H1 (cell line): ENCODE data around the gene PAAF1. TPM values are rescaled to one million over a fixed set of nuclear protein-coding genes. Genes with fewer than 3 reads are reported as not detected.

Experiments
- CTCF ChIA-PET: fragments of 300-600 bp; sonication (Branson Sonifier 250); formaldehyde crosslinking; loops from one replicate; lab custom pipeline; 2021; ENCODE audit not compliant: partially characterized antibody; lab: Charles Lee
- POLR2A ChIA-PET: fragments of 300-600 bp; sonication (Branson Sonifier 250); formaldehyde crosslinking; loops from one replicate; lab custom pipeline; 2021; ENCODE audit warnings: inconsistent platforms; ENCODE audit not compliant: partially characterized antibody; lab: Charles Lee
- DNase-seq, 2 experiments: peaks; one replicate each; pipeline versions ENCODE4 v3.0.0 to v3.0.0-alpha.2; 2010 to 2022; ENCODE audit warnings: low spot score in 2 of 2, low read depth in 1 of 2, mixed read lengths in 1 of 2
- FAIRE-seq: peaks from 2 replicates; lab custom pipeline; 2011; peaks lifted over from hg19 to GRCh38; lab: Jason Lieb, UNC
- H2AFZ ChIP-seq: 2 replicates; pipeline ENCODE4 v1.8.1; 2012; ENCODE audit warnings: low read length, inconsistent platforms
- H2AK5ac ChIP-seq: 2 replicates; pipeline ENCODE4 v1.6.1; 2013; ENCODE audit warnings: low read depth, low read length
- H2BK120ac ChIP-seq: replicated peaks from 2 replicates; pipeline ENCODE3; 2013; ENCODE audit warnings: low read depth, low read length, inconsistent platforms
- H2BK12ac ChIP-seq: 2 replicates; pipeline ENCODE4 v1.6.1; 2013; ENCODE audit warnings: low read depth, low read length
- H2BK15ac ChIP-seq: 2 replicates; pipeline ENCODE4 v1.6.1; 2013; ENCODE audit warnings: low read length
- H2BK20ac ChIP-seq: 2 replicates; pipeline ENCODE4 v1.6.1; 2013; ENCODE audit warnings: low read length
- H2BK5ac ChIP-seq: 2 replicates; pipeline ENCODE4 v1.6.1; 2013; ENCODE audit warnings: low read depth, low read length
- H3K14ac ChIP-seq: 2 replicates; pipeline ENCODE4 v1.6.1; 2013; ENCODE audit warnings: inconsistent platforms; ENCODE audit not compliant: insufficient read length
- H3K18ac ChIP-seq: 2 replicates; pipeline ENCODE4 v1.6.1; 2013; ENCODE audit warnings: low read length; ENCODE audit errors: extremely low read depth
- H3K23ac ChIP-seq: 2 replicates; pipeline ENCODE4 v1.6.1; 2013; ENCODE audit warnings: inconsistent platforms; ENCODE audit not compliant: insufficient read length
- H3K23me2 ChIP-seq: 2 replicates; pipeline ENCODE4 v1.6.1; 2013; ENCODE audit warnings: low read depth, low read length
- H3K27ac ChIP-seq: 2 replicates; pipeline ENCODE4 v1.6.1; 2011; ENCODE audit warnings: low read depth, low read length, inconsistent platforms
- H3K27me3 ChIP-seq, 4 experiments: replicated peaks in 1 of 4; 1 replicate in 1 of 4; 2 replicates in 3 of 4; pipeline versions ENCODE4 v1.6.1 to v1.8.1; 2011 to 2013; ENCODE audit warnings: low read length in 3 of 4, mild to moderate bottlenecking in 3 of 4, inconsistent platforms in 2 of 4, mixed read lengths in 2 of 4, moderate library complexity in 1 of 4; ENCODE audit not compliant: control insufficient read depth in 3 of 4, insufficient read depth in 3 of 4; ENCODE audit errors: extremely low read depth in 1 of 4
- H3K36me3 ChIP-seq, 4 experiments: 2 replicates each; pipeline versions ENCODE4 v1.6.1 to v1.8.1; 2011 to 2013; ENCODE audit warnings: mild to moderate bottlenecking in 4 of 4, low read length in 3 of 4, moderate library complexity in 2 of 4, control low read depth in 1 of 4, inconsistent platforms in 1 of 4; ENCODE audit not compliant: insufficient read depth in 4 of 4, control insufficient read depth in 2 of 4
- H3K4ac ChIP-seq: replicated peaks from 2 replicates; pipeline ENCODE3; 2013; ENCODE audit warnings: low read length, low read depth, mixed read lengths, inconsistent platforms; ENCODE audit not compliant: insufficient read length
- H3K4me1 ChIP-seq, 4 experiments: replicated peaks in 1 of 4; 1 replicate in 1 of 4; 2 replicates in 3 of 4; pipeline versions ENCODE4 v1.6.1 to v1.8.1; 2011 to 2013; ENCODE audit warnings: low read length in 3 of 4, inconsistent platforms in 2 of 4, mixed read lengths in 1 of 4; ENCODE audit not compliant: insufficient read depth in 4 of 4, control insufficient read depth in 3 of 4
- H3K4me2 ChIP-seq, 2 experiments: 2 replicates each; pipeline versions ENCODE4 v1.6.1 to v1.8.1; 2011 to 2013; ENCODE audit warnings: low read depth in 2 of 2, low read length in 2 of 2, control low read depth in 1 of 2, inconsistent platforms in 1 of 2, mild to moderate bottlenecking in 1 of 2; ENCODE audit not compliant: insufficient read depth in 1 of 2
- H3K4me3 ChIP-seq, 4 experiments: fragments of 200-600, 300-600 bp in 1 of 4; sonication (generic), shearing (Covaris generic), sonication (Bioruptor Twin) in 1 of 4; 2 replicates each; pipeline versions ENCODE4 v1.5.1 to v1.8.1; 2011 to 2016; ENCODE audit warnings: low read length in 4 of 4, low read depth in 3 of 4, control low read depth in 2 of 4, inconsistent platforms in 2 of 4, mild to moderate bottlenecking in 2 of 4, mixed read lengths in 1 of 4, moderate library complexity in 1 of 4; ENCODE audit not compliant: insufficient read depth in 2 of 4; ENCODE audit errors: extremely low read depth in 1 of 4
- H3K56ac ChIP-seq: replicated peaks from 2 replicates; pipeline ENCODE3; 2013; ENCODE audit warnings: low read depth, mild to moderate bottlenecking, mixed read lengths, low read length, inconsistent platforms; ENCODE audit not compliant: insufficient read length
- H3K79me1 ChIP-seq: 2 replicates; pipeline ENCODE4 v1.6.1; 2013; ENCODE audit warnings: low read depth, low read length, control low read depth
- H3K79me2 ChIP-seq, 2 experiments: 2 replicates each; pipeline versions ENCODE4 v1.6.1 to v1.8.1; 2012 to 2013; ENCODE audit warnings: low read length in 2 of 2, mild to moderate bottlenecking in 2 of 2, inconsistent platforms in 1 of 2; ENCODE audit not compliant: insufficient read depth in 2 of 2, control insufficient read depth in 1 of 2
- H3K9ac ChIP-seq, 4 experiments: replicated peaks in 1 of 4; 1 replicate in 1 of 4; 2 replicates in 3 of 4; pipeline versions ENCODE4 v1.6.1 to v1.8.1; 2011 to 2013; ENCODE audit warnings: low read depth in 3 of 4, low read length in 3 of 4, control low read depth in 2 of 4, mild to moderate bottlenecking in 2 of 4, moderate library complexity in 2 of 4, inconsistent platforms in 1 of 4; ENCODE audit errors: extremely low read depth in 1 of 4
- H3K9me3 ChIP-seq, 2 experiments: 2 replicates each; pipeline versions ENCODE4 v1.6.1 to v1.8.1; 2012 to 2013; ENCODE audit warnings: mild to moderate bottlenecking in 2 of 2, moderate library complexity in 2 of 2, control low read depth in 1 of 2, inconsistent platforms in 1 of 2, low read depth in 1 of 2, low read length in 1 of 2, mixed read lengths in 1 of 2; ENCODE audit not compliant: insufficient read depth in 2 of 2
- H4K20me1 ChIP-seq, 2 experiments: replicated peaks in 1 of 2; 2 replicates each; pipeline versions ENCODE3 to v1.8.1; 2011 to 2013; ENCODE audit warnings: inconsistent platforms in 2 of 2, low read length in 2 of 2, mild to moderate bottlenecking in 1 of 2; ENCODE audit not compliant: insufficient read depth in 2 of 2, control insufficient read depth in 1 of 2
- H4K5ac ChIP-seq: 2 replicates; pipeline ENCODE4 v1.6.1; 2013; ENCODE audit warnings: low read length, low read depth, mixed read lengths, inconsistent platforms; ENCODE audit not compliant: insufficient read length
- H4K8ac ChIP-seq: 2 replicates; pipeline ENCODE4 v1.8.0; 2013; ENCODE audit warnings: mild to moderate bottlenecking, moderate library complexity, low read length, inconsistent platforms; ENCODE audit not compliant: insufficient read depth; ENCODE audit errors: extremely low read depth
- H4K91ac ChIP-seq: replicated peaks from 2 replicates; pipeline ENCODE3; 2013; ENCODE audit warnings: low read length, mixed read lengths, inconsistent platforms; ENCODE audit not compliant: insufficient read length
- CEBPB ChIP-seq: IDR thresholded peaks from 2 replicates; pipeline ENCODE4 v1.6.1; 2012; ENCODE audit warnings: low read depth, low read length
- CREB1 ChIP-seq: IDR thresholded peaks from 2 replicates; pipeline ENCODE4 v1.6.1; 2012; ENCODE audit warnings: inconsistent platforms
- GTF2F1 ChIP-seq: IDR thresholded peaks from 2 replicates; pipeline ENCODE4 v1.6.1; 2012; ENCODE audit warnings: low read depth, low read length, improper control_type of control experiment, borderline replicate concordance
- RBBP5 ChIP-seq: IDR thresholded peaks from 2 replicates; pipeline ENCODE4 v1.7.1; 2012; ENCODE audit warnings: low read depth, mild to moderate bottlenecking, inconsistent platforms, low read length, moderate library complexity, borderline replicate concordance
- TAF7 ChIP-seq: optimal IDR thresholded peaks from 2 replicates; pipeline ENCODE3; 2011; ENCODE audit warnings: low read depth, mild to moderate bottlenecking, inconsistent platforms, low read length, moderate library complexity, borderline replicate concordance
- WGBS, 2 experiments: shearing (Covaris generic) in 1 of 2; methylation state at CpG; one replicate each; pipeline versions ENCODE4 v1.1.6 to v1.1.7; 2013 to 2015; ENCODE audit warnings: low lambda C conversion rate in 2 of 2, mixed read lengths in 2 of 2, inconsistent platforms in 1 of 2, low coverage in 1 of 2, missing lambda C conversion rate in 1 of 2; ENCODE audit not compliant: insufficient replicate concordance in 2 of 2, insufficient coverage in 1 of 2, insufficient read length in 1 of 2; ENCODE audit errors: extremely low coverage in 1 of 2, missing lambda C conversion rate in 1 of 2; 5-methylcytosine and 5-hydroxymethylcytosine counted together
- polyA plus RNA-seq, 7 experiments: library from polyadenylated mRNA; depleted of rRNA in 3 of 7; stranded (reverse) in 5 of 7; unstranded in 2 of 7; fragments of >200 nt in 5 of 7; fragments of 200-250 nt in 2 of 7; gene quantifications; 1 replicate in 5 of 7; 2 replicates in 1 of 7; 4 replicates in 1 of 7; pipeline versions ENCODE4 v1.2.1 to v1.2.3, GENCODE V29; 2011 to 2013; ENCODE audit warnings: missing spikeins in 2 of 7, mixed read lengths in 2 of 7
- total RNA-seq: library from RNA; stranded (reverse); fragmentation: NEBNext Ultra II Directional; extraction: Animal tissue kit (Norgen Biotek cat#: 25700); gene quantifications from 2 replicates; pipeline ENCODE4 v1.2.1, GENCODE V29; 2021

The PAAF1 gene
- total and polyA plus RNA-seq, 2 of the 8 experiments (the other 6 are each of a cell fraction or from before 2014, with no cell fraction given): 24.4 to 28.8 TPM

DNA sequence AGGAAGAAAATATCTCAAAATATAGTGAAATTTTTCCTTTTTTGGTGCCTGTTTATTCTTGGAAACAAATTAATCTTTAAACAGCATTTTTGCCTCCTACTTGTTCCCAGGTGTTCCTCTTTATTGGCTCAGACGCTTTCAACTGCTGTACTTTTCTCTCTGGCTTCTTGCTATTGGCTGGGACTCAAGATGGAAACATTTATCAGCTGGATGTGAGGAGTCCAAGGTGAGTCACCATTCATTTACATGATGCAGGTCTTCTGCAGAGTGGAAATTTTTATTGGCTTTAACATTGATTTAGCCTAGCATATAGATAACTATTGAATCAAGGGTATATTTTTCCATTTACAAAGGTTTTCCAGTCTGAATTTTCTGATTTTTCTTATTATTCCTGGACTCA is 39.6 kb downstream of the PAAF1 start:
- no peak overlapping the region for H2BK20ac ChIP-seq
- no peaks in the 10 kb centered on the region for H3K79me1 ChIP-seq
- H2BK5ac ChIP-seq: no peak overlapping the region
- no peak overlapping the region for H3K4me3 ChIP-seq
- DNase-seq (no peak), FAIRE-seq (no peak)
- no peak overlapping the region for H3K4me2 ChIP-seq
- H3K9ac ChIP-seq: no peak overlapping the region
- H4K20me1 ChIP-seq: no peaks in the 10 kb centered on the region
- POLR2A ChIA-PET: no interaction called here
- no peak overlapping the region for H3K27ac ChIP-seq
- H4K8ac ChIP-seq: no peak overlapping the region
- no peaks in the 10 kb centered on the region; a peak in 1 of 4 replicates for H3K79me2 ChIP-seq
- H4K91ac ChIP-seq: no peak overlapping the region
- H3K23me2 ChIP-seq: no peaks in the 10 kb centered on the region
- H3K36me3 ChIP-seq: peaks cover 2 to 24% (median 12%) of the 10 kb centered on the region in 4 experiments; a peak in 6 of 8 replicates
- H4K5ac ChIP-seq: no peak overlapping the region
- no peak overlapping the region for H3K4ac ChIP-seq
- CTCF ChIA-PET: interaction anchor here (0.6 to 2.1 kb wide), 6 partner anchors 9 to 291 kb away, joined by 3 to 10 read pairs (median 4); no protein-coding TSS in a partner anchor
- H2BK120ac ChIP-seq: no peak overlapping the region
- H2AK5ac ChIP-seq: no peak overlapping the region
- no peak overlapping the region for H2BK15ac ChIP-seq
- H2BK12ac ChIP-seq: no peak overlapping the region
- no peak overlapping the region for H2AFZ ChIP-seq
- no peak for TF ChIP-seq RBBP5
- TF ChIP-seq CREB1: no peak
- TF ChIP-seq GTF2F1: no peak
- TF ChIP-seq CEBPB: no peak
- no peak for TF ChIP-seq TAF7
- no peak overlapping the region for H3K18ac ChIP-seq
- H3K9me3 ChIP-seq: no peaks in the 10 kb centered on the region
- no peak overlapping the region for H3K14ac ChIP-seq
- peaks cover 0 to 1% (median 0%) of the 10 kb centered on the region in 4 experiments; a peak in 1 of 7 replicates for H3K27me3 ChIP-seq
- no peak overlapping the region for H3K56ac ChIP-seq
- no peak overlapping the region for H3K23ac ChIP-seq
- 92% methylated on average over 1 of the region's 1 CpG; no CpG with 5 or more reads in 1 of the 2 experiments for WGBS, 2 experiments
- H3K4me1 ChIP-seq: no peaks in the 10 kb centered on the region
